ENCODE measurements around the gene CHPF.

The CHPF gene

DNA sequence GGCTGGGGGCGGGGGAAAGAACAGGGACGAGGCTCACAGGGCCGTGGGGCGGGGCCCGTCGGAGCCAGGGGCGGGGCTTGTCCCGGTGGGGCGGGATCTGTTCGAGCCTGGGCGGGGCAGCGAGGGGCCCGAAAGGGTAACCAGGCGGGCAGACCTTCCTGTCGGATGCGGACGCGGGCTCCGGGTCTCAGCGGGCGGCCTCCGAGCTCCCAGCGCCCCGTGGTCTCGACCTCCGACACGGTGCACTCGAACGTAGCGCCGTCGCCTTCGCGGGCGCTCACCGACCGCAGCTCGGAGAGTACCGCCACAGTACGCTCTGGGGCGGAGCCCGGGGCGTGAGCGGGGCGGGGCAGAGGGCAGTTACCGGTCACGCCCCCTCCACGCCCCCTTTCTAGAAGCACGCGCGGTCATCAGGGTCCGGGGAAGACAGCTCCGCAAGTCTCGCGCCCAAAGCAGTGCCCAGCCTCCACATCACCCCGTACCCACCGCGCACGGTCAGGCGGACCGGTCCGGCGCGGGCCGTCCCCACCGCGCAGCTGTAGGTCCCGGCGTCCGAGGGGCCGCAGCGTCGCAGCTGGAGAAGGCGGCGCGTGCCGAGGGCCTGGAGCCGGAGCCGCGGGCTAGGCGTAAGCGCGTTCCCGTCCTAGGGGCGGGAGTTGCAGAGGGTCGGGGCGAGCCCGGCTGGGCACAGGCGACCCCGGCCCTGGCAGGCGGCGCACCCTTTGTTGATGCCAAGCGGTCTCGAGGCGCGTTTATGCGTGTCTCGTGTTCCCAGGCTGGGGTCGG lies 9.0 kb upstream of the CHPF start:
- DNase-seq (ENCODE audit: low read depth, low spot score) = peak; percentile 78
- in situ Hi-C loops (cut with HindIII; ENCODE audit: low sequenced_read_pairs) = no loop called here
- peak overlapping the region; percentile 44 for H3K4me3 ChIP-seq (ENCODE audit: low read depth, low read length)
- TF ChIP-seq, protein P1, sequence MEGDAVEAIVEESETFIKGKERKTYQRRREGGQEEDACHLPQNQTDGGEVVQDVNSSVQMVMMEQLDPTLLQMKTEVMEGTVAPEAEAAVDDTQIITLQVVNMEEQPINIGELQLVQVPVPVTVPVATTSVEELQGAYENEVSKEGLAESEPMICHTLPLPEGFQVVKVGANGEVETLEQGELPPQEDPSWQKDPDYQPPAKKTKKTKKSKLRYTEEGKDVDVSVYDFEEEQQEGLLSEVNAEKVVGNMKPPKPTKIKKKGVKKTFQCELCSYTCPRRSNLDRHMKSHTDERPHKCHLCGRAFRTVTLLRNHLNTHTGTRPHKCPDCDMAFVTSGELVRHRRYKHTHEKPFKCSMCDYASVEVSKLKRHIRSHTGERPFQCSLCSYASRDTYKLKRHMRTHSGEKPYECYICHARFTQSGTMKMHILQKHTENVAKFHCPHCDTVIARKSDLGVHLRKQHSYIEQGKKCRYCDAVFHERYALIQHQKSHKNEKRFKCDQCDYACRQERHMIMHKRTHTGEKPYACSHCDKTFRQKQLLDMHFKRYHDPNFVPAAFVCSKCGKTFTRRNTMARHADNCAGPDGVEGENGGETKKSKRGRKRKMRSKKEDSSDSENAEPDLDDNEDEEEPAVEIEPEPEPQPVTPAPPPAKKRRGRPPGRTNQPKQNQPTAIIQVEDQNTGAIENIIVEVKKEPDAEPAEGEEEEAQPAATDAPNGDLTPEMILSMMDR (IDR thresholded peaks at IDR 0.05; ENCODE audit: low read depth, low read length) = no peak

DNA sequence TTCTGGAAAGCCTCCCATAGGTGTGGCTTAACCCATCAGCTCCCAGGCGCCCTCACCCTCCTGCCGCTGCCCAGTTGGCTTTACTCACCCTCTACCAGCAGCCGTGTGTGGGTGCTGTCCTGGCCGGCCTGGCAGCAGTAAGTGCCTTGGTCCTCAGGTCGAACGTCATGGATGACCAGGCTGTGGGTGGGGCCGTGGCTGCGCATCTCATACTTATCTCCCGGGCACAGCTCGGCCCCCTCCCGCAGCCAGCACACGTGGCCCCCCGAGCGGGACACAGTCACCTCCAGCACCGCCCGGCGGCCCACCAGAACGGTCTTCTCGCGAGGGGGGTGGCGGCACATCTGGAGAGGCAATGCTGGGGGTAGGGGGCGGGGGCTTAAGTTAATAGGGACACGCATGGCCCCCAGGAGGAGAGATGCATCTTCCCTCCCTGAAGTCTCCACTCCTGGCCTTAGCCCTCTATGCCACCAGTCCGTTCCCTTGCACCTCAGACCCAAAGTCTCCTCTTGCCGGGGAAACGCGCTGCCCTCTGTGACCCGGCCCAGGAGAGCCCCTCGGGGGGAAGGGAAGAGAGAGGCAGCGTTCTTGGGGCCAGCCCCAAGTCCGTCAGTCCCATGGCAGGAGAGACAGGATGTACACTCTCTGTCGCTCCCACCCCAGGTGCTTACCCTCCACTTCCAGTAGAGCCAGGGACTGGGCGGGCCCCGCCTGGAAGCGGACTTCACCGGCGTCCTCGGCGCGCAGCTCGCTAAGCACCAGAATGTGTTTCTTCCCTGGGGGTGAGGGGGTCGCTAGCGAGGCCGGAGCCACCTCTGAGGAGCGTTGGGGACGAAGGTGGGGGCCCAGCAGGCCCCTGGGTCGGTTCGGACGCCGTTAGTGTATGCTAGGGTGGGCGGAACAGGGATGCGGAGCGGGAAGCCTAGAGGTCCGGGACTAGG lies 8.1 kb upstream of the CHPF start:
- DNase-seq (ENCODE audit: low read depth, low spot score) = peak; percentile 23
- in situ Hi-C loops (cut with HindIII; ENCODE audit: low sequenced_read_pairs) = no loop called here
- TF ChIP-seq, protein P1 (IDR thresholded peaks at IDR 0.05; ENCODE audit: low read depth, low read length) = peak; percentile 12
- peak overlapping the region; percentile 44 for H3K4me3 ChIP-seq (ENCODE audit: low read depth, low read length)

DNA sequence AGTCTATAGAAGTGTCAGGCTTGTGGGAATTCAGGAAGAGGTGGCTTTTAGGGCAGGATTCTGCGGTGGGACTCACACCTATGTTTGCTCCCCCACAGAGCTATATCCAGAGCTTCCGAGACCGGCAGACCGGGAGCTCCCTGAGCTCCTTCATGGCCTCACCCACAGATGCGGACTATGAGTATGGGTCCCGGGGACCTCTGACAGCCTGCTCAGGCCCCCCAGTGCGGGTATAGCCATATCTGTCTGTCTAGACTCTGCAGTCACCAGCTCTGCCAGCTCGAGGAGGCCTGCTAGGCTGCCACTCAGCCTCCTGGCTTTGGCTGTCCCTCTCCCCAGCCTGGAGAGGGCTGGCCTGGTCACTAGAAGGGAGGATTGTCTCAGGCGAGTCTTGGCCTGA lies 6.0 kb upstream of the CHPF start:
- no peak overlapping the region for H3K4me3 ChIP-seq (ENCODE audit: low read depth, low read length)
- in situ Hi-C loops (cut with HindIII; ENCODE audit: low sequenced_read_pairs) = no loop called here
- TF ChIP-seq, protein P1 (IDR thresholded peaks at IDR 0.05; ENCODE audit: low read depth, low read length) = no peak
- DNase-seq (ENCODE audit: low read depth, low spot score) = no peak

DNA sequence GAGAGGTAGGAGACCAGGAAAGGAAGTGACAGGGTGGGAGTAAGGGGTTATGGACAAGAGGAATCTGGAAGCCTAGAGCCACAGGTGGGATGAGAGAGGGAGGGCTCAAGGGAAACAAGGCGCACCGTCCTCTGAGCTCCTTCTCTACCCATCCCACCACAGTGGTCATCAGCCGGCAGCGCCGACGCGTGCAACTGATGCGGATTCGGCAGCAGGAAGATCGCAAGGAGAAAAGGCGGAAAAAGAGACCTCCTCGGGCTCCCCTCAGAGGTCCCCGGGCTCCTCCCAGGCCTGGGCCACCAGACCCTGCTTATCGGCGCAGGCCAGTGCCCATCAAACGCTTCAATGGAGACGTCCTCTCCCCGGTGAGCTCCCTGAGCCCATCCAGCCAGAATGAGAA lies 5.4 kb upstream of the CHPF start:
- in situ Hi-C loops (cut with HindIII; ENCODE audit: low sequenced_read_pairs) = no loop called here
- no peak overlapping the region for H3K4me3 ChIP-seq (ENCODE audit: low read depth, low read length)
- no peak for DNase-seq (ENCODE audit: low read depth, low spot score)
- TF ChIP-seq, protein P1 (IDR thresholded peaks at IDR 0.05; ENCODE audit: low read depth, low read length) = no peak

DNA sequence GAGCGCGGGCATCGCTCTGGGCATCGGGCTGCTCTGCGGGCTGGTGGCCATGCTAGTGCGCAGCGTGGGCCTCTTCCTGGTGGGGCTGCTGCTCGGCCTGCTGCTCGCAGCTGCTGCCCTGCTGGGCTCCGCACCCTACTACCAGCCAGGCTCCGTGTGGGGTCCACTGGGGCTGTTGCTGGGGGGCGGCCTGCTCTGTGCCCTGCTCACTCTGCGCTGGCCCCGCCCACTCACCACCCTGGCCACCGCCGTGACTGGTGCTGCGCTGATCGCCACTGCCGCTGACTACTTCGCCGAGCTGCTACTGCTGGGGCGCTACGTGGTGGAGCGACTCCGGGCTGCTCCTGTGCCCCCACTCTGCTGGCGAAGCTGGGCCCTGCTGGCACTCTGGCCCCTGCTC lies 4.0 kb upstream of the CHPF start:
- in situ Hi-C loops (cut with HindIII; ENCODE audit: low sequenced_read_pairs) = no loop called here
- no peak overlapping the region for H3K4me3 ChIP-seq (ENCODE audit: low read depth, low read length)
- TF ChIP-seq, protein P1 (IDR thresholded peaks at IDR 0.05; ENCODE audit: low read depth, low read length) = no peak
- DNase-seq (ENCODE audit: low read depth, low spot score) = no peak

DNA sequence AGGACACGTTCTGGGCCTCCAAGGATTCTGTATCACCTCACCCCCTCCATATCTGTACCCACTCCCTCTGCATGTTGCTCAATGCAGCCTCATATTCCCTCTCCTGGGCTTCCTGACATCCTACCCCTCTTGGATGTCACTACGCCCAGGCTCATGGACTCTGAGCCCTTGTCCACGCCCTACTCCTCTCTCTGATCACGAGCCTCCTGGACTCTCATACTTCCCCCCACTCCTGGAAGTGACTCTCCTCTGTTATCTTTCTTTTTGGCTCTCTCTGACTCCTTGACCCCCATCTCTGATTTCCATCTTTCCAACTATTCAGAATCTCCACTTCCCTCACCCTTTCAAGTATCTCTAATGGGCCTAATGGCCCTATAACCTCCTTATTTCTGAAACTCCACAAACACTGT lies 2.3 kb upstream of the CHPF start:
- in situ Hi-C loops (cut with HindIII; ENCODE audit: low sequenced_read_pairs) = no loop called here
- no peak overlapping the region for H3K4me3 ChIP-seq (ENCODE audit: low read depth, low read length)
- DNase-seq (ENCODE audit: low read depth, low spot score) = no peak
- TF ChIP-seq, protein P1 (IDR thresholded peaks at IDR 0.05; ENCODE audit: low read depth, low read length) = no peak
